Fibroblast of the conjunctiva (primary cell): ENCODE data around the gene KCNF1.

Experiments
- DNase-seq: peaks from one replicate; pipeline ENCODE4 v3.0.0-alpha.2; 2010; ENCODE audit warnings: low read depth

KCNF1 gene

GRCh38 chr2:10901160-10901939 lies 10.4 kb upstream of the KCNF1 start:
- no peak for DNase-seq

- DNase-seq = no peak
Observed at GRCh38 chr2:10903861-10904210, 7.9 kb upstream of the KCNF1 start.

- DNase-seq = no peak
Observed at GRCh38 chr2:10904455-10904854, 7.3 kb upstream of the KCNF1 start.

- no peak for DNase-seq
Observed at GRCh38 chr2:10905006-10905861, 6.5 kb upstream of the KCNF1 start.

- no peak for DNase-seq
Observed at GRCh38 chr2:10905862-10906143, 5.9 kb upstream of the KCNF1 start.

GRCh38 chr2:10906926-10907625 lies 4.7 kb upstream of the KCNF1 start:
- DNase-seq = no peak

GRCh38 chr2:10908195-10908594 lies 3.5 kb upstream of the KCNF1 start:
- DNase-seq = no peak

GRCh38 chr2:10909050-10909995 lies 2.4 kb upstream of the KCNF1 start:
- DNase-seq = no peak

GRCh38 chr2:10909996-10910341 lies 1.8 kb upstream of the KCNF1 start:
- DNase-seq = no peak

GRCh38 chr2:10910625-10911024 lies 1.1 kb upstream of the KCNF1 start:
- DNase-seq = no peak

GRCh38 chr2:10912076-10912731 lies 470 bp downstream of the KCNF1 start:
- DNase-seq = no peak

- DNase-seq = no peak
Observed at GRCh38 chr2:10912796-10913455, 1.2 kb downstream of the KCNF1 start.

- no peak for DNase-seq
Observed at GRCh38 chr2:10913501-10914271, 2.0 kb downstream of the KCNF1 start.

GRCh38 chr2:10914272-10914693 lies 2.5 kb downstream of the KCNF1 start:
- DNase-seq = no peak

- DNase-seq = no peak
Observed at GRCh38 chr2:10915236-10915635, 3.5 kb downstream of the KCNF1 start.

GRCh38 chr2:10915731-10916276 lies 4.1 kb downstream of the KCNF1 start:
- DNase-seq = no peak

GRCh38 chr2:10916953-10917352 lies 5.2 kb downstream of the KCNF1 start:
- DNase-seq = no peak

GRCh38 chr2:10917927-10918326 lies 6.2 kb downstream of the KCNF1 start:
- no peak for DNase-seq

- DNase-seq = no peak
Observed at GRCh38 chr2:10918661-10919409, 7.1 kb downstream of the KCNF1 start.
